ENCODE measurements around the gene OLIG2.

Gene OLIG2

DNA sequence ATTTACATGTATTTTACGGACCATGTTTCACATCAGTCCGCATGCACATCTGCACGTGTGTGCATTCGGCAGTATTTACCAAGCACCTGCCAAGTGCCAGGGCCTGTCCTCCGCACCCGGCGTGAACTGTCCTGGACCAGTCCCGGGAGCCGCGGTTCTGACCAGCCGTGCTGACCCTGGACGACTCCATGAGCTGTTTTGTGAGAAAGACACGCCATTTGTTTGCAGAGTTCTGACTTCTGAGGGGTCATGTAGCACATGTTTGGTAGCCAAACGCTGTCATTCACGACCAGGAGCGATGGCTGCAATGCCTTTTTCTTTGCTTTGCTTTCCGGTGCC lies 3.3 kb upstream of the OLIG2 start:
- TF ChIP-seq ZBTB7A (IDR thresholded peaks at IDR 0.05; ENCODE audit: low read depth) (no peak), TAF1 (IDR thresholded peaks at IDR 0.05; ENCODE audit: low read depth) (no peak), YY1 (IDR thresholded peaks at IDR 0.05; ENCODE audit: low read depth) (no peak), TCF12 (IDR thresholded peaks at IDR 0.05; ENCODE audit: low read depth) (no peak), CEBPB (IDR thresholded peaks at IDR 0.05) (no peak), EGR1 (IDR thresholded peaks at IDR 0.05) (no peak), RAD21 (IDR thresholded peaks at IDR 0.05; ENCODE audit: low read depth) (no peak), CREB1 (IDR thresholded peaks at IDR 0.05; ENCODE audit: low read depth) (no peak), NFIC (IDR thresholded peaks at IDR 0.05) (no peak)
- TF ChIP-seq, protein P1, sequence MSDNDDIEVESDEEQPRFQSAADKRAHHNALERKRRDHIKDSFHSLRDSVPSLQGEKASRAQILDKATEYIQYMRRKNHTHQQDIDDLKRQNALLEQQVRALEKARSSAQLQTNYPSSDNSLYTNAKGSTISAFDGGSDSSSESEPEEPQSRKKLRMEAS (IDR thresholded peaks at IDR 0.05): no peak
- TF ChIP-seq, protein P2, sequence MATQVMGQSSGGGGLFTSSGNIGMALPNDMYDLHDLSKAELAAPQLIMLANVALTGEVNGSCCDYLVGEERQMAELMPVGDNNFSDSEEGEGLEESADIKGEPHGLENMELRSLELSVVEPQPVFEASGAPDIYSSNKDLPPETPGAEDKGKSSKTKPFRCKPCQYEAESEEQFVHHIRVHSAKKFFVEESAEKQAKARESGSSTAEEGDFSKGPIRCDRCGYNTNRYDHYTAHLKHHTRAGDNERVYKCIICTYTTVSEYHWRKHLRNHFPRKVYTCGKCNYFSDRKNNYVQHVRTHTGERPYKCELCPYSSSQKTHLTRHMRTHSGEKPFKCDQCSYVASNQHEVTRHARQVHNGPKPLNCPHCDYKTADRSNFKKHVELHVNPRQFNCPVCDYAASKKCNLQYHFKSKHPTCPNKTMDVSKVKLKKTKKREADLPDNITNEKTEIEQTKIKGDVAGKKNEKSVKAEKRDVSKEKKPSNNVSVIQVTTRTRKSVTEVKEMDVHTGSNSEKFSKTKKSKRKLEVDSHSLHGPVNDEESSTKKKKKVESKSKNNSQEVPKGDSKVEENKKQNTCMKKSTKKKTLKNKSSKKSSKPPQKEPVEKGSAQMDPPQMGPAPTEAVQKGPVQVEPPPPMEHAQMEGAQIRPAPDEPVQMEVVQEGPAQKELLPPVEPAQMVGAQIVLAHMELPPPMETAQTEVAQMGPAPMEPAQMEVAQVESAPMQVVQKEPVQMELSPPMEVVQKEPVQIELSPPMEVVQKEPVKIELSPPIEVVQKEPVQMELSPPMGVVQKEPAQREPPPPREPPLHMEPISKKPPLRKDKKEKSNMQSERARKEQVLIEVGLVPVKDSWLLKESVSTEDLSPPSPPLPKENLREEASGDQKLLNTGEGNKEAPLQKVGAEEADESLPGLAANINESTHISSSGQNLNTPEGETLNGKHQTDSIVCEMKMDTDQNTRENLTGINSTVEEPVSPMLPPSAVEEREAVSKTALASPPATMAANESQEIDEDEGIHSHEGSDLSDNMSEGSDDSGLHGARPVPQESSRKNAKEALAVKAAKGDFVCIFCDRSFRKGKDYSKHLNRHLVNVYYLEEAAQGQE (IDR thresholded peaks at IDR 0.05; ENCODE audit: low read depth): no peak

DNA sequence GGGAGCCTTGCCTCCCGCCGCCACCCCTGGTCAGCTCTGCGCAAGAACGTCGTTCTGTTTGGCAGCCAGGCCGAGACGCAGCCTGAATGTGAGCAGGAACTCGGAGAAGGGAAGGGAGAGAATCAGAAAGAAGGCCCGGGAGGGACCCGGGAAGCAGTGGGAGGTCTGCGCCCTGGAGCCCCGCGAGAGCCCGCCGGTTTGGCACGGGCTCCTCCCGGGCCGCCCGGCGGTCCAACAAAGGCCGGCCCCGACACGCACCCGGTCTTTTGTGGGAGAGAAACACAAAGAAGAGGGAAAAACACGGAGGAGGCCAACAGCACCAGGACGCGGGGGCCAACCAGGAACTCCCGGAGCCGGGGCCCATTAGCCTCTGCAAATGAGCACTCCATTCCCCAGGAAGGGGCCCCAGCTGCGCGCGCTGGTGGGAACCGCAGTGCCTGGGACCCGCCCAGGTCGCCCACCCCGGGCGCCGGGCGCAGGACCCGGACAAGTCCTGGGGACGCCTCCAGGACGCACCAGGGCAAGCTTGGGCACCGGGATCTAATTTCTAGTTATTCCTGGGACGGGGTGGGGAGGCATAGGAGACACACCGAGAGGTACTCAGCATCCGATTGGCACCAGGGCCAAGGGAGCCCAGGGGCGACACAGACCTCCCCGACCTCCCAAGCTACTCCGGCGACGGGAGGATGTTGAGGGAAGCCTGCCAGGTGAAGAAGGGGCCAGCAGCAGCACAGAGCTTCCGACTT lies 2.7 kb upstream of the OLIG2 start:
- TF ChIP-seq TCF12 (IDR thresholded peaks at IDR 0.05; ENCODE audit: low read depth) (no peak), TEAD4 (IDR thresholded peaks at IDR 0.05) (no peak), CREB1 (IDR thresholded peaks at IDR 0.05; ENCODE audit: low read depth) (no peak), EGR1 (IDR thresholded peaks at IDR 0.05) (no peak)
- TF ChIP-seq, protein P1 (IDR thresholded peaks at IDR 0.05): no peak

DNA sequence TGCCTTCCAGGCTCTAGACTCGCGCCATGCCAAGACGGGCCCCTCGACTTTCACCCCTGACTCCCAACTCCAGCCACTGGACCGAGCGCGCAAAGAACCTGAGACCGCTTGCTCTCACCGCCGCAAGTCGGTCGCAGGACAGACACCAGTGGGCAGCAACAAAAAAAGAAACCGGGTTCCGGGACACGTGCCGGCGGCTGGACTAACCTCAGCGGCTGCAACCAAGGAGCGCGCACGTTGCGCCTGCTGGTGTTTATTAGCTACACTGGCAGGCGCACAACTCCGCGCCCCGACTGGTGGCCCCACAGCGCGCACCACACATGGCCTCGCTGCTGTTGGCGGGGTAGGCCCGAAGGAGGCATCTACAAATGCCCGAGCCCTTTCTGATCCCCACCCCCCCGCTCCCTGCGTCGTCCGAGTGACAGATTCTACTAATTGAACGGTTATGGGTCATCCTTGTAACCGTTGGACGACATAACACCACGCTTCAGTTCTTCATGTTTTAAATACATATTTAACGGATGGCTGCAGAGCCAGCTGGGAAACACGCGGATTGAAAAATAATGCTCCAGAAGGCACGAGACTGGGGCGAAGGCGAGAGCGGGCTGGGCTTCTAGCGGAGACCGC lies 2.0 kb upstream of the OLIG2 start:
- no peak for TF ChIP-seq FOXM1 (IDR thresholded peaks at IDR 0.05; ENCODE audit: borderline replicate concordance, low read depth)
- no peak for TF ChIP-seq NFIC (IDR thresholded peaks at IDR 0.05)
- TF ChIP-seq CEBPB (IDR thresholded peaks at IDR 0.05): no peak
- no peak for TF ChIP-seq RAD21 (IDR thresholded peaks at IDR 0.05; ENCODE audit: low read depth)
- TF ChIP-seq YY1 (IDR thresholded peaks at IDR 0.05; ENCODE audit: low read depth): no peak
- TF ChIP-seq CREB1 (IDR thresholded peaks at IDR 0.05; ENCODE audit: low read depth): no peak
- TF ChIP-seq TEAD4 (IDR thresholded peaks at IDR 0.05): no peak
- TF ChIP-seq EP300 (IDR thresholded peaks at IDR 0.05; ENCODE audit: borderline replicate concordance): no peak
- TF ChIP-seq, protein P2 (IDR thresholded peaks at IDR 0.05; ENCODE audit: low read depth): no peak
- TF ChIP-seq, protein P3, sequence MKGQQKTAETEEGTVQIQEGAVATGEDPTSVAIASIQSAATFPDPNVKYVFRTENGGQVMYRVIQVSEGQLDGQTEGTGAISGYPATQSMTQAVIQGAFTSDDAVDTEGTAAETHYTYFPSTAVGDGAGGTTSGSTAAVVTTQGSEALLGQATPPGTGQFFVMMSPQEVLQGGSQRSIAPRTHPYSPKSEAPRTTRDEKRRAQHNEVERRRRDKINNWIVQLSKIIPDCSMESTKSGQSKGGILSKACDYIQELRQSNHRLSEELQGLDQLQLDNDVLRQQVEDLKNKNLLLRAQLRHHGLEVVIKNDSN (IDR thresholded peaks at IDR 0.05): no peak
- TF ChIP-seq, protein P1 (IDR thresholded peaks at IDR 0.05): no peak
- TF ChIP-seq EGR1 (IDR thresholded peaks at IDR 0.05): no peak
- no peak for TF ChIP-seq ZBTB7A (IDR thresholded peaks at IDR 0.05; ENCODE audit: low read depth)
- TF ChIP-seq TCF12 (IDR thresholded peaks at IDR 0.05; ENCODE audit: low read depth): no peak
- TF ChIP-seq TAF1 (IDR thresholded peaks at IDR 0.05; ENCODE audit: low read depth): no peak

DNA sequence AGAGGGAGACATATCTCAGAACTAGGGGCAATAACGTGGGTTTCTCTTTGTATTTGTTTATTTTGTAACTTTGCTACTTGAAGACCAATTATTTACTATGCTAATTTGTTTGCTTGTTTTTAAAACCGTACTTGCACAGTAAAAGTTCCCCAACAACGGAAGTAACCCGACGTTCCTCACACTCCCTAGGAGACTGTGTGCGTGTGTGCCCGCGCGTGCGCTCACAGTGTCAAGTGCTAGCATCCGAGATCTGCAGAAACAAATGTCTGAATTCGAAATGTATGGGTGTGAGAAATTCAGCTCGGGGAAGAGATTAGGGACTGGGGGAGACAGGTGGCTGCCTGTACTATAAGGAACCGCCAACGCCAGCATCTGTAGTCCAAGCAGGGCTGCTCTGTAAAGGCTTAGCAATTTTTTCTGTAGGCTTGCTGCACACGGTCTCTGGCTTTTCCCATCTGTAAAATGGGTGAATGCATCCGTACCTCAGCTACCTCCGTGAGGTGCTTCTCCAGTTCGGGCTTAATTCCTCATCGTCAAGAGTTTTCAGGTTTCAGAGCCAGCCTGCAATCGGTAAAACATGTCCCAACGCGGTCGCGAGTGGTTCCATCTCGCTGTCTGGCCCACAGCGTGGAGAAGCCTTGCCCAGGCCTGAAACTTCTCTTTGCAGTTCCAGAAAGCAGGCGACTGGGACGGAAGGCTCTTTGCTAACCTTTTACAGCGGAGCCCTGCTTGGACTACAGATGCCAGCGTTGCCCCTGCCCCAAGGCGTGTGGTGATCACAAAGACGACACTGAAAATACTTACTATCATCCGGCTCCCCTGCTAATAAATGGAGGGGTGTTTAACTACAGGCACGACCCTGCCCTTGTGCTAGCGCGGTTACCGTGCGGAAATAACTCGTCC lies 1.3 kb upstream of the OLIG2 start:
- TF ChIP-seq, protein P3 (IDR thresholded peaks at IDR 0.05): no peak
- TF ChIP-seq EGR1 (IDR thresholded peaks at IDR 0.05) (no peak), NFIC (IDR thresholded peaks at IDR 0.05) (no peak), FOXM1 (IDR thresholded peaks at IDR 0.05; ENCODE audit: borderline replicate concordance, low read depth) (no peak), TEAD4 (IDR thresholded peaks at IDR 0.05) (no peak), TAF1 (IDR thresholded peaks at IDR 0.05; ENCODE audit: low read depth) (no peak), ZBTB7A (IDR thresholded peaks at IDR 0.05; ENCODE audit: low read depth) (no peak)
- TF ChIP-seq, protein P2 (IDR thresholded peaks at IDR 0.05; ENCODE audit: low read depth): no peak
- TF ChIP-seq, protein P1 (IDR thresholded peaks at IDR 0.05): no peak

Measured in Ishikawa (cell line).